PC-3 (cell line): Measurements from ENCODE around the gene GNRH2. TPM values are rescaled to one million over a fixed set of nuclear protein-coding genes. Genes with fewer than 3 reads are reported as not detected.

Experiments used
- ATAC-seq: fragments of 200-7000 bp; cut with Tn5 transposase; 2 replicates; pipeline ENCODE4 v1.9.1; 2020; ENCODE audit warnings: mild to moderate bottlenecking, moderate library complexity
- Bru-seq: library from RNA; stranded (reverse); fragments of 400-500 nt; gene quantifications from one replicate; lab custom pipeline; 2021; lab: Mats Ljungman, UMichigan
- BruChase-seq, 2 experiments: library from RNA; stranded (reverse); fragments of 400-500 nt; gene quantifications; one replicate each; lab custom pipeline; 2021; lab: Mats Ljungman, UMichigan
- BruUV-seq: library from RNA; stranded (reverse); fragments of 400-500 nt; replicated peaks from 2 replicates; lab custom pipeline; 2021; lab: Mats Ljungman, UMichigan
- CTCF ChIA-PET: fragments of 300-600 bp; sonication (Branson Sonifier 250); formaldehyde crosslinking; loops from one replicate; lab custom pipeline; 2022; ENCODE audit warnings: antibody characterized with exemption; lab: Charles Lee
- POLR2A ChIA-PET: fragments of 300-600 bp; sonication (Branson Sonifier 250); formaldehyde crosslinking; loops from one replicate; lab custom pipeline; 2022; ENCODE audit warnings: antibody characterized with exemption; ENCODE audit not compliant: unreplicated experiment; lab: Charles Lee
- DNase-seq: peaks from one replicate; pipeline ENCODE4 v3.0.0-alpha.2; 2015
- H2AFZ ChIP-seq: fragments of 300-600 bp; sonication (generic); 2 replicates; pipeline ENCODE4 v1.6.0; 2016; ENCODE audit warnings: antibody characterized with exemption, low read length
- H3F3A ChIP-seq: fragments of 300-600 bp; sonication (generic); one replicate; pipeline ENCODE4 v1.6.0; 2017; ENCODE audit warnings: antibody characterized with exemption, low read length, control low read depth, mild to moderate bottlenecking; ENCODE audit not compliant: unreplicated experiment
- H3K27ac ChIP-seq: fragments of 300-600 bp; sonication (generic); 2 replicates; pipeline ENCODE4 v1.5.1; 2016; ENCODE audit warnings: mild to moderate bottlenecking, low read length
- H3K27me3 ChIP-seq: fragments of 300-600 bp; sonication (generic); 2 replicates; pipeline ENCODE4 v1.6.1; 2016; ENCODE audit warnings: low read length, mixed read lengths
- H3K36me3 ChIP-seq: fragments of 300-600 bp; sonication (generic); 2 replicates; pipeline ENCODE4 v1.6.1; 2016; ENCODE audit warnings: low read depth, mixed run types, low read length, mixed read lengths
- H3K4me1 ChIP-seq: fragments of 300-600 bp; sonication (generic); 2 replicates; pipeline ENCODE4 v1.5.1; 2016; ENCODE audit warnings: low read length; ENCODE audit not compliant: insufficient read depth
- H3K4me2 ChIP-seq: fragments of 300-600 bp; sonication (generic); 2 replicates; pipeline ENCODE4 v1.6.0; 2016; ENCODE audit warnings: low read length
- H3K4me3 ChIP-seq: fragments of 300-600 bp; sonication (generic); 2 replicates; pipeline ENCODE4 v1.5.1; 2016; ENCODE audit warnings: mild to moderate bottlenecking, low read length, mixed read lengths
- H3K79me2 ChIP-seq: fragments of 300-600 bp; sonication (generic); 2 replicates; pipeline ENCODE4 v1.6.1; 2017; ENCODE audit warnings: low read length, mixed read lengths
- H3K9ac ChIP-seq: fragments of 300-600 bp; sonication (generic); 2 replicates; pipeline ENCODE4 v1.6.0; 2016; ENCODE audit warnings: mild to moderate bottlenecking, low read length
- H3K9me2 ChIP-seq: fragments of 300-600 bp; sonication (generic); replicated peaks from 2 replicates; pipeline ENCODE4 v1.6.1; 2016; ENCODE audit warnings: mixed run types, low read length, mixed read lengths
- H3K9me3 ChIP-seq: fragments of 300-600 bp; sonication (generic); 2 replicates; pipeline ENCODE4 v1.6.1; 2016; ENCODE audit warnings: low read length, mixed read lengths
- H4K20me1 ChIP-seq: fragments of 300-600 bp; sonication (generic); 2 replicates; pipeline ENCODE4 v1.6.1; 2016; ENCODE audit warnings: low read length, mixed read lengths
- EZH2 ChIP-seq: fragments of 300-600 bp; sonication (generic); IDR thresholded peaks from one replicate; pipeline ENCODE4 v1.6.1; 2017; ENCODE audit warnings: antibody characterized with exemption, mild to moderate bottlenecking, low read length; ENCODE audit not compliant: unreplicated experiment
- EZH2phosphoT487 ChIP-seq: fragments of 300-600 bp; sonication (generic); IDR thresholded peaks from 2 replicates; pipeline ENCODE4 v1.6.1; 2018; ENCODE audit warnings: mild to moderate bottlenecking, antibody characterized with exemption, low read length, borderline replicate concordance
- intact Hi-C: fragments of 100-400 bp; cut with micrococcal nuclease; formaldehyde crosslinking; loops from 2 replicates; pipeline ENCODE4 v1.9.0; 2023
- long read RNA-seq: library from polyadenylated mRNA; unstranded; transcript quantifications from one replicate; pipeline ENCODE4 v2.0.0, GENCODE V29; 2021; ENCODE audit not compliant: unreplicated experiment
- total RNA-seq: library from RNA; depleted of rRNA; stranded (reverse); fragments of >200 nt; gene quantifications from 2 replicates; pipeline ENCODE4 v1.2.3, GENCODE V29; 2014; rRNA removed
- TF ChIP-seq, protein P1 (sequence below): fragments of 300-600 bp; sonication (generic); conservative IDR thresholded peaks from 2 replicates; pipeline ENCODE4 v1.5.1; 2017; ENCODE audit warnings: antibody characterized with exemption, low read depth, mild to moderate bottlenecking, low read length

The GNRH2 gene, protein sequence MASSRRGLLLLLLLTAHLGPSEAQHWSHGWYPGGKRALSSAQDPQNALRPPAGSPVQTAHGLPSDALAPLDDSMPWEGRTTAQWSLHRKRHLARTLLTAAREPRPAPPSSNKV
- total RNA-seq (1.6 TPM in 1 of 2 replicates, not detected in the other), Bru-seq, nascent RNA (percentile 48 among the genes with signal in this experiment), BruChase-seq, experiment 1, labeled RNA remaining after a 6-hour chase (percentile 63 among the genes with signal in this experiment), BruChase-seq, experiment 2, labeled RNA remaining after a 2-hour chase (percentile 57 among the genes with signal in this experiment)
- long read RNA-seq, partial matches to known transcripts = 1 of 1 reads
- long read RNA-seq, other reads (novel, unspliced or antisense) = 0 of 1 reads

DNA sequence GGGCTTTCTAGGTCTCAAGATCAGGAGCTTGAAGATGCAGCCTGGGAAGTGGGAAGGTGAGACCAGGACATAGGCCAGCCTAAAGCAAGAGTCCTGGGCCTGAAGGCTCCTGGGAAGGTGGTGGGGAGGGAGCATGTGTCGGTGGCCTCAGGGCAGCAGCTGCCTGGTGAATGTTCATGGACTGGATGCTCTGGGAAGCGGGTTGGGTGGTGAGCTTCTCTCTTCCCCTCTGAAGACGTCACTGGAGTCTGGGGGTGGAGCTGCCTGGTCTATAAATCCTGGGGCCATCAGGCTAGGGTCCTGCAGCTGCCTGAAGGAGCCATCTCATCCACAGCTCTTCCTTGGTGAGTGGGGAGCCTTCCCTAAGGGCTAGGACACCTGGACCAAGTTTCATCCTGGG lies at the start of gene GNRH2:
TSS of gene GNRH2 (plus strand) at position 301 of the 400 bp plus-strand sequence. CDS start 793 bp downstream, outside the sequence.
- no peaks in the 10 kb centered on the region for H3K9me2 ChIP-seq
- no peaks in the 10 kb centered on the region for H3K9me3 ChIP-seq
- ATAC-seq (no peak), DNase-seq (no peak)
- H3K4me1 ChIP-seq = peaks cover 21% of the 10 kb centered on the region
- no peak within 1 kb of the TSS for H2AFZ ChIP-seq
- POLR2A ChIA-PET = no interaction called here
- H3K9ac ChIP-seq = no peak within 1 kb of the TSS
- no peak within 1 kb of the TSS for H3K4me2 ChIP-seq
- H3K4me3 ChIP-seq = no peak within 1 kb of the TSS
- CTCF ChIA-PET = no interaction called here
- TF ChIP-seq, protein P1, sequence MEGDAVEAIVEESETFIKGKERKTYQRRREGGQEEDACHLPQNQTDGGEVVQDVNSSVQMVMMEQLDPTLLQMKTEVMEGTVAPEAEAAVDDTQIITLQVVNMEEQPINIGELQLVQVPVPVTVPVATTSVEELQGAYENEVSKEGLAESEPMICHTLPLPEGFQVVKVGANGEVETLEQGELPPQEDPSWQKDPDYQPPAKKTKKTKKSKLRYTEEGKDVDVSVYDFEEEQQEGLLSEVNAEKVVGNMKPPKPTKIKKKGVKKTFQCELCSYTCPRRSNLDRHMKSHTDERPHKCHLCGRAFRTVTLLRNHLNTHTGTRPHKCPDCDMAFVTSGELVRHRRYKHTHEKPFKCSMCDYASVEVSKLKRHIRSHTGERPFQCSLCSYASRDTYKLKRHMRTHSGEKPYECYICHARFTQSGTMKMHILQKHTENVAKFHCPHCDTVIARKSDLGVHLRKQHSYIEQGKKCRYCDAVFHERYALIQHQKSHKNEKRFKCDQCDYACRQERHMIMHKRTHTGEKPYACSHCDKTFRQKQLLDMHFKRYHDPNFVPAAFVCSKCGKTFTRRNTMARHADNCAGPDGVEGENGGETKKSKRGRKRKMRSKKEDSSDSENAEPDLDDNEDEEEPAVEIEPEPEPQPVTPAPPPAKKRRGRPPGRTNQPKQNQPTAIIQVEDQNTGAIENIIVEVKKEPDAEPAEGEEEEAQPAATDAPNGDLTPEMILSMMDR = no peak
- TF ChIP-seq EZH2 = no peak
- no peak for TF ChIP-seq EZH2phosphoT487
- no peak within 1 kb of the TSS for H3K27ac ChIP-seq
- peaks cover 22% of the 10 kb centered on the region for H3K79me2 ChIP-seq
- H3K36me3 ChIP-seq = peaks cover 14% of the 10 kb centered on the region
- no TSS peak for BruUV-seq
- no peaks in the 10 kb centered on the region for H3K27me3 ChIP-seq
- peaks cover 9% of the 10 kb centered on the region for H4K20me1 ChIP-seq
- intact Hi-C loops = no loop called here
- no peaks in the 10 kb centered on the region for H3F3A ChIP-seq

DNA sequence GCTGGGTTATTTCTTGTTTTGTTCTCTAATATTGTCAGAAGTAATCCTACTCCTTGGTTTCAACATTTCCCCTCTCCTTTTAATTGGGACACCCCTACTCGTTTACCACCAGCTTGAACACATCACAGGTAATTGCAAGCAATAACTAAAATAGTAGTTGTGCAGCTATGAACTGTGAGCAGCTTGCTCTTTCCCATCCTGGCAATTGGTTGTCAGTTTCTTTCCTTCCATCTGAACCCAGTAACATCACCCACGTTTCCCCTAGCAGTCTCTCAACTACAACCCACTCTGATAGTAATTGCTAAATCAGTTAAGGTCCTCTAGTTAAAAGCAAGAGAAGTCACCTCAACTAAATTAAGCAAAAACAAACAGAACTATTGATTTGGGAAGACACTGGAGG lies 47.6 kb upstream of the GNRH2 start:
- ChIA-PET POLR2A (no interaction called here), CTCF (no interaction called here)
- Histone ChIP-seq H3K9me2 (no peaks in the 10 kb centered on the region), H3K4me2 (no peak overlapping the region), H3K79me2 (no peaks in the 10 kb centered on the region), H4K20me1 (no peaks in the 10 kb centered on the region), H3F3A (no peaks in the 10 kb centered on the region), H3K4me3 (no peak overlapping the region), H3K36me3 (peaks cover 14% of the 10 kb centered on the region; the same call in 1 of the 2 replicates), H3K27me3 (no peaks in the 10 kb centered on the region), H2AFZ (no peak overlapping the region), H3K9ac (no peak overlapping the region), H3K4me1 (no peaks in the 10 kb centered on the region), H3K9me3 (no peaks in the 10 kb centered on the region), H3K27ac (no peak overlapping the region)
- DNase-seq (no peak), ATAC-seq (no peak)
- TF ChIP-seq, protein P1 = no peak
- TF ChIP-seq EZH2phosphoT487 (no peak), EZH2 (no peak)
- no TSS peak for BruUV-seq
- intact Hi-C loops = loop anchor here (5.0 kb wide), 1 partner anchor 123 kb away; the partner anchor contains the start of gene PTPRA

DNA sequence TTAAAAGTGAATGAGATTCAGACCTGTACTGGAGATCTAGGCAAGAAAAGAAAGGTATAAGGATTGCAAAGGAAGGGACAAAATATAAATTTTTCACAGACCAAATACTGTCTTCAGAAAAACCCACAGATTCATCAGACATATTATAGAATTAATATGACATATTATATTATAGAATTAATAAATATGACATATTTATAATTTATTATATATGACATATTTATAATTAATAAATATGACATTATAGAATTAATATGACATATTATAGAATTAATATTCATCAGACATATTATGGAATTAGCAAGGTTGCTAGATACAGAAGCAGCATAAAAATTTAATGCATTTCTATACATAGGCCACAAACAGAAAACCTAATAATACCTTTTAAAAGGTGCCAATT lies 44.7 kb upstream of the GNRH2 start:
- Histone ChIP-seq H4K20me1 (no peaks in the 10 kb centered on the region), H3K4me2 (no peak overlapping the region), H3K9me2 (no peaks in the 10 kb centered on the region), H3K4me3 (no peak overlapping the region), H3K27ac (no peak overlapping the region), H3K79me2 (no peaks in the 10 kb centered on the region), H3F3A (no peaks in the 10 kb centered on the region), H3K36me3 (0 out of 2 replicates have a peak, but pooled peaks cover 2% of the 10 kb centered on the region), H3K9ac (no peak overlapping the region), H3K4me1 (no peaks in the 10 kb centered on the region), H3K9me3 (no peaks in the 10 kb centered on the region), H3K27me3 (no peaks in the 10 kb centered on the region), H2AFZ (no peak overlapping the region)
- no TSS peak for BruUV-seq
- intact Hi-C loops = loop anchor here (5.0 kb wide), 1 partner anchor 126 kb away; the partner anchor contains the start of gene PTPRA
- TF ChIP-seq EZH2phosphoT487 = no peak
- TF ChIP-seq, protein P1 = no peak
- no peak for TF ChIP-seq EZH2
- ATAC-seq (no peak), DNase-seq (no peak)
- CTCF ChIA-PET = no interaction called here
- POLR2A ChIA-PET = no interaction called here
